ENCODE measurements around the gene LDLRAD4. TPM values are rescaled to one million over a fixed set of nuclear protein-coding genes. Genes with fewer than 3 reads are reported as not detected.

LDLRAD4 gene
- total and polyA plus RNA-seq, 9 of the 15 experiments (the other 6 are each of a cell fraction or from before 2014, with no cell fraction given): 0.01 TPM; not detected in 8

DNA sequence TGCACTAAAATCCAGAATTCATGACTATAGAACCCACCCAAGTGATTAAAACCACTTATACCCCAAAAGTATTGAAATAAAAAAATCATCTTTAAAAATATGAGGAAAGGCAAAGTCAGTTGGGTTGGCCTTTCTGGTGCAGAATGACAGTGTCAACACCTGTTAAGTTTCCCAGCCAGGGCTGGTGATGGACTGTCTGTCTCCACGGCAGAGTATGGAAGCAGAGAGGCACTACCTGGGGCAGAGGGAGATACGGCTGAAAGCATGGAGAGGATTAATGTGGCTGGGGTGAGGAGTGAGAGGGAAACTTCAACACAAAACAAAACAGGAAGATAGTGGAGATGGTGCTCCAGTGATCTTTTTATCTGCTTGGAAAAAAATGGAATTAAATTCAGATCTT, 292.0 kb downstream of the LDLRAD4 start (continued):
- no peak for TF ChIP-seq DEAF1 (CRISPR knock-in tag; IDR thresholded peaks at IDR 0.05)

DNA sequence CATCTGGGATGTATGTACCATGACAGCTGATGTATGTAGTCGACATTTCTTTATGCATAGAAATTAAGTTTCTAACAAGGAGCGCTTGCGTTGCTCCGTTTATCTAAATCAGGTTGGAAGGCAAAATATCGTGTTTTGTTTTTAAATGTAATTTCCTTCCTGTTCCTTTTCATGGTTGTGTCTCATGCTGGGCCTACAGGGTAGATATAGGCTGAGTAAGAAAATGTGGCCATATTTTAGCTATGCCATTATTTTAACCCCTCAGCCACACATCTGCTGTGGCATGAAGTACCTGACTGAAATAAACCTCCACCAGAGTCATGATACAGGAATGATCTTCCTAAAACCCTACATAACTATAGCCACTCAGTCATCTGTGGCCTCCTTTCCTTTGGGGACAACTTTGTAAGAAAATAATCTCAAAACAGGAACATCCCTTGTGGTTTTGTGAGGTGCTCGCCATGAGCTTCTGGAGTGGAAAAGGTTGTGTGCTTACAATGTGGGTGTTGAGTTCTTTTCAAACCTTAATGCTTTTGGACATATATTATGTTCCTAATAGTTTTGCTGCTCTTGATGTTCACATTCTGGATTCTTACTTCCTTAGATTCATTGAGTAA, 293.5 kb downstream of the LDLRAD4 start:
- H2AFZ ChIP-seq (ENCODE audit: low read depth, low read length): no peak overlapping the region
- H4K20me1 ChIP-seq (replicated peaks; ENCODE audit: control insufficient read depth, insufficient read depth, low read length): no peaks in the 10 kb centered on the region
- no peak overlapping the region for H3K27ac ChIP-seq (ENCODE audit: extremely low read depth, low read depth, low read length)
- 0% methylated on average over 6 of the region's 6 CpGs for WGBS (ENCODE audit: insufficient coverage, low coverage, missing lambda C conversion rate)
- H3K9me3 ChIP-seq (replicated peaks; ENCODE audit: control insufficient read depth, insufficient read depth, low read depth, low read length): no peaks in the 10 kb centered on the region
- H3K27me3 ChIP-seq (ENCODE audit: control insufficient read depth in 2 of 2, insufficient read depth in 2 of 2, low read length in 2 of 2): peaks cover 0 to 9% of the 10 kb centered on the region in 2 experiments; a peak in 2 of 5 replicates
- H3K36me3 ChIP-seq (ENCODE audit: control insufficient read depth, insufficient read depth, low read length): no peaks in the 10 kb centered on the region
- DNase-seq (ENCODE audit: extremely low read depth in 1 of 4, low spot score in 3 of 4): no peak
- in situ Hi-C loops (cut with MboI) (no loop called here), intact Hi-C loops (cut with micrococcal nuclease) (no loop called here)
- H3K4me1 ChIP-seq (replicated peaks in 1 of 2; ENCODE audit: control insufficient read depth in 2 of 2, insufficient read depth in 2 of 2, low read length in 2 of 2): no peaks in the 10 kb centered on the region
- ChIA-PET CTCF (ENCODE audit: low intra/inter-chr PET ratio) (no interaction called here), POLR2A (no interaction called here)
- no peaks in the 10 kb centered on the region for H3K79me2 ChIP-seq (ENCODE audit: control insufficient read depth, insufficient read depth, low read length)
- no TSS peak for BruUV-seq (replicated peaks)
- no peak for ATAC-seq
- no peak overlapping the region for H3K9ac ChIP-seq (ENCODE audit: insufficient read depth in 1 of 2, low read depth in 2 of 2, low read length in 2 of 2)
- no peaks in the 10 kb centered on the region for H3K9me1 ChIP-seq (ENCODE audit: control insufficient read depth, insufficient read depth, low read length)
- no peak for FAIRE-seq
- no peak overlapping the region for H3K4me2 ChIP-seq (ENCODE audit: insufficient read depth, low read length)
- H3K4me3 ChIP-seq: no peak overlapping the region
- TF ChIP-seq, protein P1, sequence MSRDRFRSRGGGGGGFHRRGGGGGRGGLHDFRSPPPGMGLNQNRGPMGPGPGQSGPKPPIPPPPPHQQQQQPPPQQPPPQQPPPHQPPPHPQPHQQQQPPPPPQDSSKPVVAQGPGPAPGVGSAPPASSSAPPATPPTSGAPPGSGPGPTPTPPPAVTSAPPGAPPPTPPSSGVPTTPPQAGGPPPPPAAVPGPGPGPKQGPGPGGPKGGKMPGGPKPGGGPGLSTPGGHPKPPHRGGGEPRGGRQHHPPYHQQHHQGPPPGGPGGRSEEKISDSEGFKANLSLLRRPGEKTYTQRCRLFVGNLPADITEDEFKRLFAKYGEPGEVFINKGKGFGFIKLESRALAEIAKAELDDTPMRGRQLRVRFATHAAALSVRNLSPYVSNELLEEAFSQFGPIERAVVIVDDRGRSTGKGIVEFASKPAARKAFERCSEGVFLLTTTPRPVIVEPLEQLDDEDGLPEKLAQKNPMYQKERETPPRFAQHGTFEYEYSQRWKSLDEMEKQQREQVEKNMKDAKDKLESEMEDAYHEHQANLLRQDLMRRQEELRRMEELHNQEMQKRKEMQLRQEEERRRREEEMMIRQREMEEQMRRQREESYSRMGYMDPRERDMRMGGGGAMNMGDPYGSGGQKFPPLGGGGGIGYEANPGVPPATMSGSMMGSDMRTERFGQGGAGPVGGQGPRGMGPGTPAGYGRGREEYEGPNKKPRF (IDR thresholded peaks at IDR 0.05; ENCODE audit: low read depth, low read length): no peak
- TF ChIP-seq HMGN3 (IDR thresholded peaks at IDR 0.05; ENCODE audit: borderline replicate concordance, extremely low read depth, insufficient read length, low read depth, low read length) (no peak), POLR3A (IDR thresholded peaks at IDR 0.05; ENCODE audit: borderline replicate concordance, extremely low read depth, insufficient read depth, insufficient read length) (no peak), NUFIP1 (IDR thresholded peaks at IDR 0.05; ENCODE audit: partially characterized antibody) (no peak), HOXB6 (CRISPR knock-in tag; IDR thresholded peaks at IDR 0.05; ENCODE audit: borderline replicate concordance) (no peak), ZNF197 (CRISPR knock-in tag; IDR thresholded peaks at IDR 0.05; ENCODE audit: low read depth) (no peak)
- TF ChIP-seq, protein P2, sequence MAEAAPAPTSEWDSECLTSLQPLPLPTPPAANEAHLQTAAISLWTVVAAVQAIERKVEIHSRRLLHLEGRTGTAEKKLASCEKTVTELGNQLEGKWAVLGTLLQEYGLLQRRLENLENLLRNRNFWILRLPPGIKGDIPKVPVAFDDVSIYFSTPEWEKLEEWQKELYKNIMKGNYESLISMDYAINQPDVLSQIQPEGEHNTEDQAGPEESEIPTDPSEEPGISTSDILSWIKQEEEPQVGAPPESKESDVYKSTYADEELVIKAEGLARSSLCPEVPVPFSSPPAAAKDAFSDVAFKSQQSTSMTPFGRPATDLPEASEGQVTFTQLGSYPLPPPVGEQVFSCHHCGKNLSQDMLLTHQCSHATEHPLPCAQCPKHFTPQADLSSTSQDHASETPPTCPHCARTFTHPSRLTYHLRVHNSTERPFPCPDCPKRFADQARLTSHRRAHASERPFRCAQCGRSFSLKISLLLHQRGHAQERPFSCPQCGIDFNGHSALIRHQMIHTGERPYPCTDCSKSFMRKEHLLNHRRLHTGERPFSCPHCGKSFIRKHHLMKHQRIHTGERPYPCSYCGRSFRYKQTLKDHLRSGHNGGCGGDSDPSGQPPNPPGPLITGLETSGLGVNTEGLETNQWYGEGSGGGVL (CRISPR knock-in tag; IDR thresholded peaks at IDR 0.05): no peak
- TF ChIP-seq, protein P3, sequence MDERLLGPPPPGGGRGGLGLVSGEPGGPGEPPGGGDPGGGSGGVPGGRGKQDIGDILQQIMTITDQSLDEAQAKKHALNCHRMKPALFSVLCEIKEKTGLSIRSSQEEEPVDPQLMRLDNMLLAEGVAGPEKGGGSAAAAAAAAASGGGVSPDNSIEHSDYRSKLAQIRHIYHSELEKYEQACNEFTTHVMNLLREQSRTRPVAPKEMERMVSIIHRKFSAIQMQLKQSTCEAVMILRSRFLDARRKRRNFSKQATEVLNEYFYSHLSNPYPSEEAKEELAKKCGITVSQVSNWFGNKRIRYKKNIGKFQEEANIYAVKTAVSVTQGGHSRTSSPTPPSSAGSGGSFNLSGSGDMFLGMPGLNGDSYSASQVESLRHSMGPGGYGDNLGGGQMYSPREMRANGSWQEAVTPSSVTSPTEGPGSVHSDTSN (CRISPR knock-in tag; IDR thresholded peaks at IDR 0.05; ENCODE audit: low read depth): no peak
- TF ChIP-seq, protein P3 (tag; conservative IDR thresholded peaks at IDR 0.05; ENCODE audit: low read depth): no peak

Data from K562 (cell line).